CD4-positive, CD25-positive, alpha-beta regulatory T cell (primary cell): Measurements from ENCODE around the gene GMPPB. TPM values are rescaled to one million over a fixed set of nuclear protein-coding genes. Genes with fewer than 3 reads are reported as not detected.
A peak's percentile ranks its signal among the peaks of the same experiment; 100 is the strongest.

Experiments
- ATAC-seq, 2 donors: fragments of 150-1000 bp; cut with Tn5 transposase; one replicate each; pipeline ENCODE4 v1.10.0; 2021; ENCODE audit warnings: low read depth in 2 of 2, moderate number of reproducible peaks in 2 of 2, moderate library complexity in 1 of 2
- DNase-seq, 3 donors: peaks; one replicate each; pipeline versions ENCODE4 v3.0.0 to v3.0.0-alpha.2; 2012 to 2022; ENCODE audit warnings: mixed read lengths in 1 of 3
- H3K27ac ChIP-seq: one replicate; pipeline ENCODE4 v1.7.0; 2013; ENCODE audit warnings: mild to moderate bottlenecking, low read length; ENCODE audit not compliant: insufficient read depth, poor library complexity, severe bottlenecking
- H3K27me3 ChIP-seq: one replicate; pipeline ENCODE4 v1.7.0; 2013; ENCODE audit warnings: low read length; ENCODE audit not compliant: control insufficient read depth, insufficient read depth
- H3K36me3 ChIP-seq: one replicate; pipeline ENCODE4 v1.7.0; 2013; ENCODE audit warnings: mild to moderate bottlenecking, low read length, moderate library complexity; ENCODE audit not compliant: control insufficient read depth, insufficient read depth
- H3K4me1 ChIP-seq: 2 replicates; pipeline ENCODE4 v1.7.0; 2013; ENCODE audit warnings: mild to moderate bottlenecking, low read length; ENCODE audit not compliant: insufficient read depth, control insufficient read depth, poor library complexity, severe bottlenecking
- H3K4me3 ChIP-seq: one replicate; pipeline ENCODE4 v1.7.0; 2013; ENCODE audit warnings: low read depth, mild to moderate bottlenecking, low read length, moderate library complexity
- H3K9me3 ChIP-seq, 2 experiments: 1 replicate in 1 of 2; 2 replicates in 1 of 2; pipeline ENCODE4 v1.7.0; 2013; ENCODE audit warnings: low read length in 2 of 2, mild to moderate bottlenecking in 1 of 2, moderate library complexity in 1 of 2; ENCODE audit not compliant: control insufficient read depth in 2 of 2
- H3K27ac Mint-ChIP-seq, 3 donors: one replicate each; pipeline ENCODE4 v1.8.0; 2020 to 2022; ENCODE audit warnings: mild to moderate bottlenecking in 3 of 3, mixed read lengths in 3 of 3, moderate library complexity in 2 of 3
- H3K27me3 Mint-ChIP-seq: one replicate; pipeline ENCODE4 v1.8.0; 2022; ENCODE audit warnings: mild to moderate bottlenecking, mixed read lengths
- H3K36me3 Mint-ChIP-seq: one replicate; pipeline ENCODE4 v1.8.0; 2020; ENCODE audit warnings: mixed read lengths
- H3K4me1 Mint-ChIP-seq, 4 donors: one replicate each; pipeline ENCODE4 v1.8.0; 2020 to 2022; ENCODE audit warnings: mixed read lengths in 4 of 4, mild to moderate bottlenecking in 1 of 4
- H3K4me3 Mint-ChIP-seq, 4 donors: one replicate each; pipeline ENCODE4 v1.8.0; 2020 to 2022; ENCODE audit warnings: mild to moderate bottlenecking in 4 of 4, mixed read lengths in 4 of 4, moderate library complexity in 3 of 4
- H3K9me3 Mint-ChIP-seq, 7 donors: one replicate each; pipeline ENCODE4 v1.8.0; 2020 to 2022; ENCODE audit warnings: mixed read lengths in 7 of 7, mild to moderate bottlenecking in 3 of 7, moderate library complexity in 2 of 7
- polyA plus RNA-seq, 4 donors: library from polyadenylated mRNA; unstranded; fragments of 300-500 nt; fragmentation: Illumina TruSeq; gene quantifications; one replicate each; pipeline ENCODE4 v1.2.3, GENCODE V29; 2021
- total RNA-seq: library from RNA; stranded (reverse); gene quantifications from one replicate; pipeline ENCODE4 v1.2.3, GENCODE V29; 2022

GMPPB gene
- total and polyA plus RNA-seq, 5 donors from 2014 or later: 14.7 to 32.1 (median 17.7) TPM

DNA sequence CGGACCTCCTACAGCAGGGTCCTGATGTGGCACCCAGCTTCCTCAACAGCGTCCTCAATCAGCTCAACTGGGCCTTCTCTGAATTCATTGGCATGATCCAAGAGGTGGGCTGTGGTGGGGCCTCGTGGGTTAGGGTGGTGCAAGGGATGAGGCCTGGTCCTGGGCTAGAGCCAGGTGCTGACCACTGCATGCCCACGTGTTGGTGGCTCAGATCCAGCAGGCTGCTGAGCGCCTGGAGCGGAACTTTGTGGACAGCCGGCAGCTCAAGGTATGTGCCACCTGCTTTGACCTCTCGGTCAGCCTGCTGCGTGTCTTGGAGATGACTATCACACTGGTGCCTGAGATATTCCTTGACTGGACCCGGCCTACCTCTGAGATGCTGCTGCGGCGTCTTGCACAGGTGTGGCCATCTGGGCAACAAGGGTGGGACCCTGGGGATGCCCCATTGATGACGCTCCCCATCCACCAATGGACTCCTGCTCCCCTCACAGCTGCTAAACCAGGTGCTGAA is 8.1 kb downstream of the GMPPB start:
- H3K36me3 Mint-ChIP-seq: peaks cover 9% of the 10 kb centered on the region
- H3K4me3 ChIP-seq: no peak overlapping the region
- no peak overlapping the region for H3K27ac Mint-ChIP-seq
- no peaks in the 10 kb centered on the region for H3K9me3 ChIP-seq
- ATAC-seq (no peak), DNase-seq (no peak)
- H3K36me3 ChIP-seq: no peaks in the 10 kb centered on the region
- no peak overlapping the region for H3K27ac ChIP-seq
- H3K4me1 Mint-ChIP-seq: peaks cover 0 to 29% (median 13%) of the 10 kb centered on the region in 4 donors
- no peaks in the 10 kb centered on the region for H3K27me3 ChIP-seq
- H3K4me3 Mint-ChIP-seq: no peak overlapping the region
- H3K27me3 Mint-ChIP-seq: no peaks in the 10 kb centered on the region
- H3K4me1 ChIP-seq: peaks cover 22% of the 10 kb centered on the region
- no peaks in the 10 kb centered on the region for H3K9me3 Mint-ChIP-seq

DNA sequence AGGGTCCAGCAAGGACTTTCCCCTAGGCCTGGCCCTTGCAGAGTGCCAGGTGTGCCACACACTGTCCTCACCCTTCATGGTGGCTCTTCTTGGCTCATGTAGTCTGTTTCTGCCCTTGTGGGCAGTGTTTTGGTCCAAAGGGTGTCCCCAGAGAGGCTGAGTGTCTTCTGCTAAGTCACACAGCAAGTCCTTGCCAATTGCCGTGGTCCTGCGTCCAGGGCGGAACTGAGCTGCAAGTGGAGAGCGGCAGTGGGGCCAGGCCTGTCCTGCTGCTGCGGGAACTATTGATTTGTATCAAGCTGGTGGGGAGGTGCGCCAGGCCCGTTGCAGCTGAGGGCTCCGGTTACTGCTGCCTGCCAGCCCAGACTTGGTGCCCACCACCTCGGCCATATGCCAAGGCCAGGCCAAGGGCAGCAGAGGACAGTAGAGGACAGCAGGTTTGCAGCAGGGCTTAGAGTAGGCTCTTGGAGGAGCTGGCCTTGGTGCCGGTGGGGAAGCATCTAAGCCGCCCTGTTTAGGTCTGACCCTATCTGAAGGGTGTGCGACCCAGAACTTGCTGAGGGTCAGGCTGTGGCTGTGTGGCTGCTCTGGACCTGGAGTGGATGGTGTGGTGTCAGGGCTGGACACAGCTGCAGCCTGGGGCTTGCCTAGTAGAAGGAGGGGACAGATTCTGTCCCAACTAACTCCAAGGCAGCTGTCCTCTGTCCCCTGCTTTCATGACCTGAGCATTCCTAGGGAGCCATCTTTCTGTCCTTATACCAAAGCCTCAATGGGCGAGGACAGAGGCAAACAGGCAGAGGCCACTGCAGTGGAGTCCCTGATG is 8.8 kb downstream of the GMPPB start:
- H3K4me1 Mint-ChIP-seq: peaks cover 0 to 23% (median 12%) of the 10 kb centered on the region in 4 donors
- H3K36me3 Mint-ChIP-seq: peaks cover 9% of the 10 kb centered on the region
- H3K27ac Mint-ChIP-seq: no peak overlapping the region
- H3K4me3 ChIP-seq: no peak overlapping the region
- DNase-seq: no peak
- H3K27ac ChIP-seq: no peak overlapping the region
- no peak for ATAC-seq
- H3K9me3 Mint-ChIP-seq: no peaks in the 10 kb centered on the region
- peak overlapping the region in 1 of 4 donors; percentile 50 for H3K4me3 Mint-ChIP-seq
- peaks cover 21% of the 10 kb centered on the region for H3K4me1 ChIP-seq
- no peaks in the 10 kb centered on the region for H3K27me3 Mint-ChIP-seq
- H3K9me3 ChIP-seq: no peaks in the 10 kb centered on the region
- no peaks in the 10 kb centered on the region for H3K36me3 ChIP-seq
- no peaks in the 10 kb centered on the region for H3K27me3 ChIP-seq

DNA sequence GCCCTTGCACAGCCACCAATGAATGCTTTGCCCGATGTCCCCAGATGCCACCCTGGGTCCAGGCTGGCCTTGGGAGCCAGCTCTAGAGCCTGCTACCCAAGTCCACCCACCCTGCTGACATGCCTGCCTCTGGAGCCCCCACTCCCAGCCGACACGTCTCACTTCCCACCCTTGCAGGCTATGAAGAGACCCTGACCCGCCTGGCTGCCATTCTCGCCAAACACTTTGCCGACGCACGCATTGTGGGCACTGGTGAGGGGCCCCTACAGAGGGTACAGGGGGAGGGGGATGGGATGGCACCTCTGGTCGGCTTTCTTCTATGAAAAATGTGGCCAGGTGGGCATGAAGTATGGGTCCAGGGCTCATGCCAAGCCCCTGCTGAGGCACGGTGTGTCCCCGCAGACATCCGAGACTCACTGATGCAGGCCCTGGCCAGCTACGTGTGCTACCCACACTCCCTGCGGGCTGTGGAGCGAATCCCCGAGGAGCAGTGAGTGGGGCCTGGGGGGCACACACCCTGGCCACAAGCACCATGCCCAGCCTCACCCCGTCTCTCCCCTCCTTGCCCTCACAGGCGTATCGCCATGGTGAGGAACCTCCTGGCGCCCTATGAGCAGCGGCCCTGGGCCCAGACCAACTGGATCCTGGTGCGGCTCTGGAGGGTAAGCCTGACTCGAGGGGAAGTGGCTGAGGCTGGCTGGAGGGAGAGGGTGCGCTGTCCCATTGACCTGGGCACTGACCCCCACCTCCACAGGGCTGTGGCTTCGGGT is 10.2 kb downstream of the GMPPB start:
- Mint-ChIP-seq H3K9me3 (no peaks in the 10 kb centered on the region), H3K27ac (peak overlapping the region in 1 of 3 donors; percentile 26), H3K4me3 (no peak overlapping the region), H3K27me3 (no peaks in the 10 kb centered on the region), H3K36me3 (peaks cover 9% of the 10 kb centered on the region), H3K4me1 (peaks cover 0 to 10% (median 2%) of the 10 kb centered on the region in 4 donors)
- Histone ChIP-seq H3K27ac (no peak overlapping the region), H3K27me3 (no peaks in the 10 kb centered on the region), H3K4me3 (no peak overlapping the region), H3K36me3 (no peaks in the 10 kb centered on the region), H3K9me3 (no peaks in the 10 kb centered on the region), H3K4me1 (peaks cover 10% of the 10 kb centered on the region)
- DNase-seq (no peak), ATAC-seq (no peak)

DNA sequence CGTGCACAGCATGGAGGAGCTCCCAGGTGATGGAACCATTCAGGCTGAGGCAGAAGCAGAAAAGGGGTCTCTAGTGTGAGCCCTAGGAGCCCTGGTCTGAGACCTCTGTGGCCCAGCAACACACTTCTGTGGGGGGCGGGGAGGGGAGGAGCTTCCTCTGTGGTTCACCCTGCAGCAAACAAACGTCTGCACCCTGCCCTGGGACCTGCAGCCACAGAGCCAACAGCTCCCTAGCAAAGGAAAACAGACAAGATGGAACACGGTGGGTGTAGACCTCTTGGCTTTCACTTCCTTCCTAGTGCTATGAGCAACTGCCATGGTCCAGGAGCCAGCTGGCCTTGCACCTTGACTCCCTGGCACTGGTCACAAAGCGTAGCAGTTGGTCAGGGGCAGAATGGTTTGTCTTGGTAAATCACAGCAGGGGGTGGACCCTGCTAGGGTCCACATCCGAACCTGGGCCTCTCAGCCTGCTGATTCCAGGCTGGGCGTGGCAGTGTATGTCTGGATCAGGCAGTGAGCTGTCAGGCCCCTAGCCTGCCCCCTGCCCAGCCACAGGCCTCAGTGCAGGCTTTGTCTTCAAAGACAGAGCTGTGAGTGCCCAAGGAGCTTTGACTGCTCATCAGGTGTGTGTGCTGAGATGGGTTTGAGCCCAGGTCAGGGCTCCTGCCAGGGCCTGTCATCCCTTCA is 11.0 kb downstream of the GMPPB start:
- H3K9me3 Mint-ChIP-seq: no peaks in the 10 kb centered on the region
- Histone ChIP-seq H3K4me3 (no peak overlapping the region), H3K4me1 (peaks cover 7% of the 10 kb centered on the region), H3K27ac (no peak overlapping the region), H3K27me3 (no peaks in the 10 kb centered on the region), H3K36me3 (no peaks in the 10 kb centered on the region), H3K9me3 (no peaks in the 10 kb centered on the region)
- H3K36me3 Mint-ChIP-seq: peaks cover 10% of the 10 kb centered on the region
- H3K4me1 Mint-ChIP-seq: peaks cover 0 to 8% (median 1%) of the 10 kb centered on the region in 4 donors
- H3K27me3 Mint-ChIP-seq: no peaks in the 10 kb centered on the region
- peak in 1 of 3 donors; percentile 47 for DNase-seq
- peak overlapping the region in 2 of 3 donors; percentile 11 to 26 for H3K27ac Mint-ChIP-seq
- no peak for ATAC-seq
- no peak overlapping the region for H3K4me3 Mint-ChIP-seq

DNA sequence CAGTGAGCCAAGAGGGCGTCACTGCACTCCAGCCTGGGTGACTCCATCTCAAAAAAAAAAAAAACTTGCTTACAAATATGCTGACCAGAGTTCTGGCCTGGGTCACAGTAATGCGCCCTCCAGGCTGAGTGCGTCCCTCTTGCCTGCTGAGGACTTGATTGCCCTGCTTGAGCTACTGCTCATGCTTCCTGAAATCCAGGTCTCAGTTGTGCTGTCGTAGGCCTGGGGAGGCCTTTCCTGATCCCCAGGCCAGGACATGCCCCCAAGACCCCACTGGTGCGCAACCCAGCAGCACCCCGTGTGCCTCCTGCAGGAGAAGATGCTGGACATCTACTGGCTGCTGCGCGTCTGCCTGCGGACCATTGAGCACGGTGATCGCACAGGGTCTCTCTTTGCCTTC is 11.6 kb downstream of the GMPPB start:
- Mint-ChIP-seq H3K27me3 (no peaks in the 10 kb centered on the region), H3K27ac (no peak overlapping the region), H3K4me1 (peaks cover 0 to 6% (median 1%) of the 10 kb centered on the region in 4 donors), H3K4me3 (no peak overlapping the region), H3K9me3 (no peaks in the 10 kb centered on the region), H3K36me3 (peaks cover 15% of the 10 kb centered on the region)
- Histone ChIP-seq H3K9me3 (no peaks in the 10 kb centered on the region), H3K36me3 (no peaks in the 10 kb centered on the region), H3K4me1 (peaks cover 7% of the 10 kb centered on the region), H3K27me3 (no peaks in the 10 kb centered on the region), H3K27ac (no peak overlapping the region), H3K4me3 (no peak overlapping the region)
- DNase-seq: no peak
- ATAC-seq: no peak

DNA sequence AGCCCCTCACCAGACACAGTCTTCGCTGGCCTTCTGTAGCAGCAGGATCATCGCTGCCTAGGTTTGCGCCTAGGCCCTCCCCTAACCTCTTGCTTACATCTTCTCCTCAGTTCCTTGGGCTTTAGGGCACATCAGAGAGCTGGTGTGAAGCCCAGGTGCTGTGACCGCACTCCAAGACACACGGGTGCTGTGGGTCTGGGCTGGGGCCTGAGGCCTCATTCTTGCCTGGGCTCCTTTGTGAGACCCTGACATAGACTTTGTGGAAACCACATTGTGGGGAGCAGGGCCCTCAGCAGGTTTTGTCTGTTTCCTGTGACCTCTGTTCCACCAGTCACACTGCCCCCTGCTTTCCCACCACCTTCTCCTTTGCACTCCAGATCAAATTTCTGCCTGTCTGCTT is 12.3 kb downstream of the GMPPB start:
- peak overlapping the region in 1 of 3 donors; percentile 50 for H3K27ac Mint-ChIP-seq
- Histone ChIP-seq H3K4me1 (peaks cover 7% of the 10 kb centered on the region), H3K36me3 (no peaks in the 10 kb centered on the region), H3K4me3 (no peak overlapping the region), H3K27me3 (no peaks in the 10 kb centered on the region), H3K27ac (no peak overlapping the region), H3K9me3 (no peaks in the 10 kb centered on the region)
- H3K4me3 Mint-ChIP-seq: no peak overlapping the region
- peaks cover 0 to 6% (median 1%) of the 10 kb centered on the region in 4 donors for H3K4me1 Mint-ChIP-seq
- no peaks in the 10 kb centered on the region for H3K27me3 Mint-ChIP-seq
- peaks cover 0 to 1% (median 0%) of the 10 kb centered on the region in 7 donors for H3K9me3 Mint-ChIP-seq
- DNase-seq: no peak
- no peak for ATAC-seq
- peaks cover 18% of the 10 kb centered on the region for H3K36me3 Mint-ChIP-seq

DNA sequence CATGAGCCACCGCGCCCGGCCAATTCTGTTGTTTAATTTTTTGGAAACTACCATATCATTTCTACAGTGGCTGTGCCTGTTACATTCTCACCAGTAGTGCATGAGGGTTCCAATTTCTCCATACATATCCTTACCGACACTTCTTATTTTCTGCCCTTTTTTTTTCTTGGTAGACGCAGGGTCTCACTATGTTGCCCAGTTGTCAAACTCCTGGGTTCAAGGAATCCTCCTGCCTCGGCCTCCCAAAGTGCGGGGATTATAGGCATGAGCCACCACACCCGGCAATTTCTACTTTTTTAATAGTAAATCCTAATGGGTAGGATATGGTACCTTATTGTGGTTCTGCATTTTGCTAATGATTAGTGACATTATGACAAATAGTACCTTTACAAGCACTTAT is 13.9 kb downstream of the GMPPB start:
- no peak for ATAC-seq

More for the DNA sequence above, 13.9 kb downstream of the GMPPB start:
- H3K4me3 ChIP-seq: no peak overlapping the region
- H3K4me1 ChIP-seq: peaks cover 7% of the 10 kb centered on the region
- Mint-ChIP-seq H3K4me3 (no peak overlapping the region), H3K27me3 (no peaks in the 10 kb centered on the region), H3K27ac (no peak overlapping the region), H3K4me1 (peaks cover 0 to 6% (median 1%) of the 10 kb centered on the region in 4 donors), H3K36me3 (peaks cover 18% of the 10 kb centered on the region), H3K9me3 (peaks cover 0 to 1% (median 0%) of the 10 kb centered on the region in 7 donors)
- peaks cover 3% of the 10 kb centered on the region for H3K36me3 ChIP-seq
- H3K9me3 ChIP-seq: no peaks in the 10 kb centered on the region
- no peak for DNase-seq
- no peak overlapping the region for H3K27ac ChIP-seq
- H3K27me3 ChIP-seq: no peaks in the 10 kb centered on the region
